Activated CD8-positive, alpha-beta memory T cell treated with anti-CD3 and anti-CD28 coated beads, Interleukin-2, amount 50 U/mL, for 24 hours (primary cell): ENCODE measurements around the gene RRAS.
"Not testable (repeated sequence)": the region's sequence is repeated elsewhere in the genome, so short reads cannot be mapped to it uniquely, and the experiment has no call there.

ENCODE experiments used
- DNase-seq: peaks from one replicate; pipeline ENCODE4 v3.0.0-alpha.2; 2020; ENCODE audit errors: extremely low read depth

The RRAS gene

DNA sequence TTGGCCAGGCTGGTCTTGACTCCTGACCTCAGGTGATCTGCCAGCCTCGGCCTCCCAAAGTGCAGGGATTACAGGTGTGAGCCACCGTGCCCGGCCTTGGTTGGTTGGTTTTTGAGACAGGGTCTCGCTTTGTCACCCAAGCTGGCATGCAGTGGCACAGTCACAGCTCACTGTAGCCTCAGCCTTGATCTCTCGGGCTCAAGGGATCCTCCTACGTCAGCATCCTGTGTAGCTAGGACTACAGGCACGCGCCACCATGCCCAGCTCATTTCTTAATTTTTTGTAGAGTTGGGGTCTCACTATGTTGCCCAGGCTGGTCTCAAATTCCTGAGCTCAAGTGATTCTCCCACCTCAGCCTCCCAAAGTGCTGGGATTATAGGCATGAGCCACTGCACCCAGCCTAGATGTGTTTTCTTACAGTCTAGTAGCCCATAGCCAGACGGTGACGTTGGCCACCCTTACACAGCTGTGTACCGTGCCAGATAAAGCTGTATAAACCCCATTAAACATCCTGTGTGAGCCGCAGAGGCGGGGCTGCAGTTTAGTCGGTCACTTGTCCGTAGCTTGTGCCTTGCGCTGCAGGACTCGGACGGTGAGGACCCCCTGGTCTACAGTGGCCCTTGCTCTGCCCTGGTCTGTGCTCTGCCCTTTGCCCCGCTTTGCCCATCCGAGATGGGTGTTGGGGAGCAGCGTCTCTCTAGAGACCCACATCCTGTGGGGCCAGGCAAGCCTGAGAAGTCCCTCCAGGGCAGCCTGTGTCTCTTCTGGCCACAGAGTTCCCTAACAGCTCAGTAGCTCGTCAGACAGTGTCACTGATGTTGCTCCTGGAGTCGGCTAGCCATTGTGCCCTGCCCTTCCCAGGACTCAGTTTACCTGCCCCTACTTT is 15.9 kb upstream of the RRAS start:
- DNase-seq: no peak

DNA sequence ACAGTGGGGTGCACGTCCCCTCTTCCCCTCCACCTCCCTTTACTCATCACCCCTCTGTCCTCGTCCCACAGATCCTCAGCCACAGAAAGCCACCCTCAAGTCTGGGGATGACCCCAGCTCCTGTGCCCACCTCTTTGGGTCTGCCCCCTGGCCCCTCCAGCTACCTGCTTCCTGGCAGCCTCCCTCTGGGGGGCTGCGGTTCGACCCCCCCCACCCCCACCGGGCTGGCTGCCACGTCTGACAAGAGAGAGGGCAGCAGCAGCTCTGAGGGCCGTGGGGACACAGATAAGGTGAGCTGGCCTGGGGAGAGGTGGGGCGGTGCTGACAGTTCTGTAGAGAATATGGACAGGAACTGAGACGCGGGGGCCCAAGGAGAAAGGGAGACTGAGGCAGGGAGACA is 14.6 kb upstream of the RRAS start:
- no peak for DNase-seq

GRCh38 chr19:49653466-49653806 is 13.5 kb upstream of the RRAS start:
- DNase-seq: no peak

DNA sequence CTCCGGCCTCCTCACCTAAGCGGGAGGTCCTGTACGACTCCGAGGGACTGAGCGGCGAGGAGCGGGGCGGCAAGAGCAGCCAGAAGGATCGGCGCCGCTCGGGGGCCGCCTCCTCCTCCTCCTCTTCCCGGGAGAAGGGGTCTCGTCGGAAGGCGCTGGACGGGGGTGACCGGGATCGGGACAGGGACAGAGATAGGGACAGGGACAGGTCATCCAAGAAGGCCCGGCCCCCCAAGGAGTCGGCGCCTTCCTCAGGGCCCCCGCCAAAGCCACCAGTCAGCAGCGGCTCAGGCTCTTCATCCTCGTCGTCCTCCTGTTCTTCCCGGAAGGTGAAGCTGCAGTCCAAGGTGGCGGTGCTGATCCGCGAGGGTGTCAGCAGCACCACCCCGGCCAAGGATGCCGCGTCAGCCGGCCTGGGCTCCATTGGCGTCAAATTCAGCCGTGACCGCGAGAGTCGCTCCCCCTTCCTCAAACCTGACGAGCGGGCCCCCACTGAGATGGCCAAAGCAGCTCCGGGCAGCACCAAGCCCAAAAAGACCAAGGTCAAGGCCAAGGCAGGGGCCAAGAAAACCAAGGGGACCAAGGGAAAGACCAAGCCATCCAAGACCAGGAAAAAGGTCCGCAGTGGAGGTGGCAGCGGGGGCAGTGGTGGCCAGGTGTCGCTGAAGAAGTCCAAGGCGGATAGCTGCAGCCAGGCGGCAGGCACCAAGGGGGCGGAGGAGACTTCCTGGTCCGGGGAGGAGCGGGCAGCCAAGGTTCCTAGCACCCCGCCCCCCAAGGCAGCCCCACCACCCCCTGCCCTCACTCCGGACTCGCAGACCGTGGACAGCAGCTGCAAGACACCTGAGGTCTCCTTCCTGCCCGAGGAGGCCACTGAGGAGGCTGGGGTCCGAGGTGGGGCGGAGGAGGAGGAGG is 12.9 kb upstream of the RRAS start:
- no peak for DNase-seq

GRCh38 chr19:49651820-49652550 is 12.0 kb upstream of the RRAS start:
- no peak for DNase-seq

GRCh38 chr19:49651029-49651819 is 11.3 kb upstream of the RRAS start:
- DNase-seq: no peak

- DNase-seq: no peak
Measured at GRCh38 chr19:49646586-49646985, 6.6 kb upstream of the RRAS start.

GRCh38 chr19:49645995-49646394 is 6.1 kb upstream of the RRAS start:
- DNase-seq: no peak

DNA sequence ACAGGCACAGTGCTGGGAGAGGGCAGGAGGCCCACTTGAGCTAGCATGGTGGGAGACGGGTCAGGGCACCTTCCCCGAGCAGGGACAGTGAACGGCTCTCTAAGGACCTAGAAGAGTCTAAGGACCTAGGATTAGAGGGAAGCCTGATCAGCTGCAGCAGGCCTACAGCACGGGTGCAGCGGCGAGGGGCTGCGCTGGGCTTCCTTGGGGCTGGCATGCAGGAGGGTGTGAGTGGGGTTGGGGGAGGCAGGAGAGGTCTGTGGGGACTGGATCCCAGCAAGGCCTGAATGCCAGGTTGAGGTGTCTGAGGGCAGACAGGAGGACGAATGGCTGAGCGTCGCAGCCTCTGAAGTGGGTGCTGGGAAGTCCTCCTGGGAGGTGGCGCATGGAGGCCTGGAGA is 5.6 kb upstream of the RRAS start:
- DNase-seq: no peak

GRCh38 chr19:49643466-49643865 is 3.5 kb upstream of the RRAS start:
- no peak for DNase-seq

DNA sequence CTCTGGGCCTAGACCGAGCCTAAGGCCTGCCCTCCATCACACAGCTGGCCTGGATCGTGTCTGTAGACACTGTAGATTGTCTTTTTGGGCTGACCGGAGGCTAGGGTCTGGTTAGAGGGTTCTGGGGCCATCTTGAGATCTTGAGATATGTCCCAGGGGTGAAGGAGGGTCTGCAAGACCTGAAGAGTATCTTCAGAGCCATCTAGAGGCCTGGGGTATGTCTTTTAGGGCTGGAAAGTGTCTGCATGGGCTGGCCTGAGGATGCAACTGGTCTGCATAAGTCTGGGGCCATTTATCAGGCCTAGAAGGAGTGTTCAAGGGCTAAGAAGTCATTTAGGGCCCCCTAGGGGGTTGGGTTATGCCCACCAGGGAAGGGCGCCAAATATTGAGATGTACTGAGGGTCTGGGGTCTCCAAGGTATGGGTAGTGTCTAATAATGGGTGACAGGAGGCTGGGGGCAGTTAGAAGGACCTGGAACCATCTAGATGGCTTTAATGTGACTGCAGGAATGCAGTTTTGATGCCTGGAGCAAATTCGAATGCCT is 2.6 kb upstream of the RRAS start:
- DNase-seq: no peak

GRCh38 chr19:49641688-49642491 is 1.9 kb upstream of the RRAS start, which contains the start of gene SCAF1:
SCAF1 (plus strand) TSS chr19:49642209; CDS start chr19:49645027, 2,818 bp downstream.
- peak; percentile 96 for DNase-seq

DNA sequence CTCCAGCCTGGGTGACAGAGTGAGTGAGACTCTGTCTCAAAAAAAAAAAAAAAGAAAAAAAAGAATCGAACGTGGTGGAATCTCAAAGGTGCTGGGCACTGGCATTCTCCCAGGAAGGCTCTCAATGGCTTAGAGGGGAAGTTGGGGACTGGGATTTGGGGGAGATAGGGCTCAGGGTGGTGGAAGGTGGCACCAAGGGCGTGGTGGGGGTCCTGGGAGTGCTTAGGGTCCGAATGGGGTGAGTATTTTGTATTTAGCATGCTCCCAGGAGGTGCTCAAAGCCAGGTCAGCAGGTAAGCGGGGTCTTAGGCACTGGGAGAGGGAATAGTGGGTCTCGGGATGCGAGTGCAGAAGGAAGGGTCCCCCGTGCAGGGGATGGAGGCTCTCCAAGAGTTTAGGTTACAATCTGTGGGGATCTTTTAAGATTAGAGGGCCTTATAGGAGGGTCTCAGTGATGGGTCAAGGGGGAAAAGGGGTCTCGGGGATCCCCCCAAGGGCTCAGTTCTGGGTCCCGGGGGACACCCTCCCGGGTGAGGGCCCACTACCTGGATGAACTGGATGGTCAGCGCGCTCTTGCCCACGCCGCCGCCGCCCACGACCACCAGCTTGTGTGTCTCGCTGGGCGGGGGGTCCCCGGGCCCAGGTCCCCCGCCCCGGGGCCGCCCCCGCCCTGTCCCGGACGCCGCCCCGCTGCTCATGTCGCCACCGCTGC is 386 bp downstream of the RRAS start:
- DNase-seq: no peak

DNA sequence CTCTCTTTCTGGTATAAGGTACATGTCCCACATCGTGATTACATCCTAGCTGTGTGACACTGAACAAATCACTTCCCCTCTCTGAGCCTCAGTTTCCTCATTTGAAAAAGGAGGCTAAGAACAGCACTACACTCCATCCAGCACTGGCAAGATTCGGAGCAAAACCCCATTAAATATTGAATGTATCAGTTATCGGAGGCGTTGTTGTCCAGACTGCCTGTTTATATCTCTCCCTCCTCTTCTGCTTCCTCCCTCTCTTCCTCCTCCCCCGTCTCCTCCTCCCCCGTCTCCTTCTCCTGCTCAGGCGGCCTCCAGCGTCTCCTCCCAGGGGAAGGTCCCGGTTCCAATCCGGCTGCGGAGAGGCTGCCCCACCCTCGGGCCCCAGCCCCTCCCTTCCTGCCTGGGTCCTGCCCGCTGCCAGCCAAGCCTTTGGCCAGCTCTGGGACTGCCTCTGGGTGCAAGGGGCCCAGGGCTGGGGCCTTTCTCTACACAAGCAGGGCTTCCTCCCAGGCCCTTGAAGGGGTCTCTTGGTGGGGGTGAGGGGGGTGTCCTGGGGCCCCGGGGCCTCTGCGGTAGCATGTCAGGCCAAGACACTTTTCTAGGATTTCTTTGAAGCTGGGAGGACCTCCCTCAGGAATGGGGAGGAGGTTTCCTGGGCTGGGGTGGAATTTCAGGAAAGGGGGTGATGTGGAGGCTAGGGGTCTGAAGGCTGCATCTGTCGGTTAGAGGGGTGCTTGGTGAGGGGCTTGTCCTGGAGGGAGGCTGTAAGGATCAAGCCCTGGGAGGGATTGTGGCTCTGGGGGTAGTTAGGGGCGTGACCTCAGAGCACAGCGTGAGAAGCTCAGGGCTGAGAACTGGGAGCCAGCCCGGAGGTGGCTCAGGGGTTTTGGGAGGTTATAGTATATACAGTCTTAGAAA is 1.9 kb downstream of the RRAS start:
- DNase-seq: no peak

DNA sequence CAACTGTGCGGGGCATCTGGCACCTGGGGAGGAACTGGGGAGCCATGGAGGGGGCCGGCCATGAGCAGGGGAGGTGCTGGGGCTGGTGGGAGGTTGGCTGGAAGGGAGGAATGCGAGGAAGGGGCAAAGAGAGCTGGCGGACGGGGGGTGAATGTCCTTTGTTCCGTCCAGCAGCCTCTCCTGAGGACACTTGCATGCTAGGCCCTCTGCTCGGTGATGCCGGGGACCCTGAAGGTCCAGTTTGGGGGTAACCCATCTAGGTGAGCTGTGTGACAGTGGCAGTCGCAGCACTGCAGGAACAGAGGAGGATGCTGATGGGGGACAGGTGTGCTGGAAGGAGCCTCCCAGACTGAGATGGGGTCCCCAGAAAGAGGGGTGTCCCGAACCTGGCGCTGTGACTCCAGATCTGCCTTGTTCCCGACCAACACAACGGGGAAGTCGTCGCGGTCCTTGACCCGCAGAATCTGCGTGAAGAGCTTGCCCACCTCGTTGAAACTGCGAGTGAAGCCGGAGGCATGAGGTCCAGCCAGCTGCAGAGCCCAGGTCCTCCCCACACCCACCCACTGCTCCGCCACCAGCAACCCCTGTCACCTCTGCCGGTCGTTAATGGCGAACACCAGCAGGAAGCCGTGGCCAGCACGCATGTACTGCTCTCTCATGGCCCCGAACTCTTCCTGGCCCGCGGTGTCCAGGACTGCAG is 3.6 kb downstream of the RRAS start:
- no peak for DNase-seq

DNA sequence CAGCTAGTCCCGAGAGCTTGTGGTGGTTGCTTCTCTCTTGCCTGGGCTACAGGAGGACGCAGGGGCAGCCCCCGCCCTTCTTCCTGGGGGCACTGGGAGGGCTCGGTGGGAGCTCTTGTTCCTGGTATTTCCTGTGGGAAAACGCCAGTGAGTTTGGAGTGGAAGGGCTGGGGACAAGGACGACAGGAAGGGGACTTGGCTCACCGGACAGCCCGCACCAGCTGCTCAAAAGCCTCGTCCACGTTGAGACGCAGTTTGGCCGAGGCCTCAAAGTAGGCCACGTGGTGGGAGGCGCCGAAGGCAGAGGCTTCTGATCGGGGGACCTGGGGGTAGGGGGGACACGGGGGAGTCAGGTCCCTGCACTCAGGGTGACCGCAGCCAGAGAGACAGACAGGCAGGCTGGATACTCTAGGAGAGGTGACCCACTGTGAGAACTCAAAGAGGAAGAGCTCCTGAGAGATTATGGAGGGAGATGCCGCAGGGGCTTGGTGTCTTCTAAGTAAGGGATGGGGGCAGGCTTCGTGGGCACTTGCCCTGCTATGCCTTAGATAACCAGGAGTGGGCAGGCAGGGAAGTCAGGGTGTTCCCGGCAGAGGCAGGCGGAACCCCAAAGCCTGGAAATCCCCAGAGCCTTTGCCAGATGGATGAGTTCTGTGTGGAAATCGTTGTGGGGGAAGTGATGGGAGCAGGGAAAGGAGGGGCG is 4.3 kb downstream of the RRAS start:
- no peak for DNase-seq

DNA sequence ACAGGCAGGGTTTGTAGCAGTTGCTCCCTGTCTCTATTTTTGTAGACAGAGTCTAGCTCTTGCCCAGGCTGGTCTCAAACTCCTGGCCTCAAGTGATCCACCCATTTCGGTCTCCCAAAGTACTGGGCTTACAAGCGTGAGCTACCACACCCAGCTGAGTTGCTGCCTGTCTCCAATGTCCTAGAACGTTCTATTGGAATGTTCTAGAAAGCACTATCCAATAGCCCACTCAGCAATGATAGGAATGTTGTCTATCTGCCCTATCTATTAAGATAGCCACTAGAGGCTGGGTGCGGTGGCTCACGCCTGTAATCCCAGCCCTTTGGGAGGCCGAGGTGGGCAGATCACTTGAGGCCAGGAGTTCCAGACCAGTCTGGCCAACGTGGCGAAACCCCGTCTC is 6.7 kb downstream of the RRAS start:
- DNase-seq: not testable (repeated sequence)
